Measurements from ENCODE around the gene XPC.

- TF ChIP-seq POLR2AphosphoS5 (IDR thresholded peaks at IDR 0.05; ENCODE audit: low read depth, low read length) = no peak
- no peak for TF ChIP-seq REST (IDR thresholded peaks at IDR 0.05; ENCODE audit: insufficient read depth in 1 of 2, low read depth in 2 of 2, low read length in 2 of 2)
- TF ChIP-seq TAF1 (IDR thresholded peaks at IDR 0.05; ENCODE audit: borderline replicate concordance, insufficient read depth, low read length) = no peak
- no peak for TF ChIP-seq SIN3A (IDR thresholded peaks at IDR 0.05; ENCODE audit: borderline replicate concordance, insufficient read depth, low read length)
- TF ChIP-seq FOXP2 (optimal IDR thresholded peaks at IDR 0.05; ENCODE audit: borderline replicate concordance, extremely low read depth, extremely low read length, insufficient read depth) = no peak
Observed at GRCh38 chr3:14123308-14124222, 54.8 kb downstream of the XPC start.
